Jurkat, Clone E6-1 (cell line): ENCODE measurements around the gene FAM53C.
"Not testable (repeated sequence)": the region's sequence is repeated elsewhere in the genome, so short reads cannot be mapped to it uniquely, and the experiment has no call there.

Source experiments
- DNase-seq: peaks from one replicate; pipeline ENCODE4 v3.0.0-alpha.2; 2011; ENCODE audit warnings: low read depth, low spot score
- H3K4me3 ChIP-seq: 2 replicates; pipeline ENCODE4 v1.5.1; 2011; ENCODE audit warnings: mild to moderate bottlenecking, low read length, control low read depth, moderate library complexity

Gene FAM53C

DNA sequence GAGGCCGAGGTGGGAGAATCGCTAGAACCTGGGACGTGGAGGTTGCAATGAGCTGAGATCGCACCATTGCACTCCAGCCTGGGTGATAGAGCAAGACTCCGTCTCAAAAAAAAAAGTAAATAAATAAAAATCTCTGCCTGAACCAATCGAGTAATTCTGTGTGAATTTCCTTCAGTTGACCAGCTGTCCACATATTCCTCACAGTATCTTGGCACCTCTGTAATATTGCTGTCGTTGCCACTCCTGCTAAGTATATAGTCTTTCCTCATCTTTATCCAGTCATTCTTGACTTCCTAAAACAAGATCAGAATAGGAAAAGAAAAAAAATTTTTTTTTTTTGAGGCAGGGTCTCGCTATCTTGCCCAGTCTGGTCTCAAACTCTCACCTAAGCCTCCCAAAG lies 44.3 kb downstream of the FAM53C start:
- no peak overlapping the region for H3K4me3 ChIP-seq
- DNase-seq: no peak

GRCh38 chr5:138385660-138386059 lies 47.6 kb downstream of the FAM53C start:
- H3K4me3 ChIP-seq: no peak overlapping the region
- DNase-seq: no peak

DNA sequence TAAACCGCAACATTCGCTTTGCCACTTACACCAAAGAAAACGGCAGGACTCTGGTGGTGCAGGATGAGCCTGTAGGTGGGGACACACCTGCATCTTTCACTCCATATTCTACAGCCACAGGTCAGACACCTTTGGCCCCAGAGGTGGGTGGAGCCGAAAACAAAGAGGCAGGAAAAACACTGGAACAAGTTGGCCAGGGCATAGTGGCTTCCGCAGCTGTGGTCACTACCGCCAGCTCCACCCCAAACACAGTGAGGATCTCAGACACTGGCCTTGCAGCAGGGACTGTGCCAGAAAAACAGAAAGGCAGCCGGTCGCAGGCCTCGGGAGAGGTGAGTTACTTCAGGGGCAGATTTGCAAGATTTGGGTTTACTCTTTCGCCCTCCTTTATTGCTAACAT lies 48.2 kb downstream of the FAM53C start:
- H3K4me3 ChIP-seq: no peak overlapping the region
- no peak for DNase-seq

DNA sequence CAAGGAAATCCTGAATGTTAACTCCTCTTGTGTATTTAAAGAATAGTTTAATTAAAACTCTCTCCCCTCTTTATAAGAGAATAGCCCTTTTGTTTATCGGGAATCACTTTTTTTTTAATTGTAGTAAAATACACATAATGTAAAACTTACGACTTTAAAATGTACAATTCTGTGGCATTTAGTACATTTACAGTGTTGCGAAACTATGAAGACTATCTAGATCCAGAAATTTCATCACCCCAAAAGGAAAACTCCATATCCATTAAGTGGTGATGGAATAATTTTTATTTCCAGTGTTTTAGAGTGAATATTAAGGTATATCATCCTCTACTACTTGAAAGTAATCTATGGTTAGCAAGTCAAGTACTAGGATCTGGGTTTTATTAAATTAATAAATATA lies 51.3 kb downstream of the FAM53C start:
- no peak for DNase-seq
- no peak overlapping the region for H3K4me3 ChIP-seq

DNA sequence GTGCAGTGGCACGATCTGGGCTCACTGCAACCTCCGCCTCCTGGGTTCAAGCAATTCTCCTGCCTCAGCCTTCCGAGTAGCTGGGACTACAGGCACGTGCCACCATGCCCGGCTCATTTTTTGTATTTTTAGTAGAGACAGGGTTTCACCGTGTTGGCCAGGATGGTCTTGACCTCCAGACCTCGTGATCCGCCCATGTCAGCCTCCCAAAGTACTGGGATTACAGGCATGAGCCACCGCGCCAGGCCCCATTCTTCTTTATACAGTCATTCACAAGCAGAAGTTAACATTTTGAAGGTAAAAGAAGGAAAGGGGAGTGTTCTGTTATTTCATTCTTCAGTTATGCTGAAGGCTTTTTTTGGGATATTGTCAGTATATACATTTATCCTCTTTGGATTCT lies 51.8 kb downstream of the FAM53C start:
- not testable (repeated sequence) for DNase-seq, H3K4me3 ChIP-seq

DNA sequence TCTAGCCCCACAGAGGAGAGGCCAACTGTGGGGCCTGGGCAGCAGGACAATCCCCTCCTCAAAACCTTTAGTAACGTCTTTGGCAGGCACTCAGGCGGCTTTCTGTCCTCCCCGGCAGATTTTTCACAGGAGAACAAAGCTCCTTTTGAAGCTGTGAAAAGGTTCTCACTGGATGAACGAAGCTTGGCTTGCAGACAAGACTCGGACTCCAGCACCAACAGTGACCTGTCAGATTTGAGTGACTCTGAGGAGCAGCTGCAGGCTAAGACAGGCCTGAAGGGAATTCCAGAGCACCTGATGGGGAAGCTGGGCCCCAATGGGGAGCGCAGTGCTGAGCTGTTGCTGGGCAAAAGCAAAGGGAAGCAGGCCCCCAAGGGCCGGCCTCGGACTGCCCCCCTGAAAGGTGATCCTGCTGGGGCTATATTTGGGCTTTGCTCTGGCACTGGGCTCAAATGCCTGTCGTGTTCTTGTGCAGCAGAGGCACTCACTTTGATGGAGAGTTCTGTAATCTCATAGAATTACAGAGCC lies 53.9 kb downstream of the FAM53C start:
- no peak overlapping the region for H3K4me3 ChIP-seq
- DNase-seq: no peak
